Lower leg skin (tissue), 3 donors: ENCODE results near the gene BLID.

Experiments
- POLR2A ChIP-seq, 2 donors: fragments of 450-650 bp; IDR thresholded peaks; one replicate each; pipeline ENCODE4 v1.6.1; 2016 to 2017; ENCODE audit warnings: antibody characterized with exemption in 2 of 2, mild to moderate bottlenecking in 1 of 2, moderate library complexity in 1 of 2
- TF ChIP-seq, protein P1 (sequence below), 3 donors: fragments of 450-650 bp; IDR thresholded peaks; one replicate each; pipeline ENCODE4 v1.5.1; 2016; ENCODE audit warnings: antibody characterized with exemption in 3 of 3, mild to moderate bottlenecking in 3 of 3, moderate library complexity in 2 of 3

DNA sequence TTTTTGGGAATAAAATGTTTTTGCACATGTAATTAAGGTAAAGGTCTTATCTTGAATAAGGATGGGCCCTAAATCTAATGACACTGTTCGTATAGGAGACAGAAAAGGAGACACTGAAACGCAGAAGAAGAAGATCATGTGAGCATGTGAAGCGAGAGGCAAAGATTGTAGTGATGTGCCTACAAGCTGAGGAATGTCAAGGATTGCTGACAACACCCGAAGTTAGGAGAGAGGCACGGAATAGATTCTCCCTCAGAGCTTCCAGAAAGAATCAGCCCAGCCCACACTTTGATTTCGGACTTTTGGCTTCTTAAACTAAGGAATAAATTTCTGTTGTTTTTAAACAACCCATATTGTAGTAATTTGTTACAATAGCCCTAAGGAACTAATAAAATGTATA lies 4.1 kb upstream of the BLID start:
- TF ChIP-seq POLR2A (IDR thresholded peaks at IDR 0.05), result no peak
- TF ChIP-seq, protein P1, sequence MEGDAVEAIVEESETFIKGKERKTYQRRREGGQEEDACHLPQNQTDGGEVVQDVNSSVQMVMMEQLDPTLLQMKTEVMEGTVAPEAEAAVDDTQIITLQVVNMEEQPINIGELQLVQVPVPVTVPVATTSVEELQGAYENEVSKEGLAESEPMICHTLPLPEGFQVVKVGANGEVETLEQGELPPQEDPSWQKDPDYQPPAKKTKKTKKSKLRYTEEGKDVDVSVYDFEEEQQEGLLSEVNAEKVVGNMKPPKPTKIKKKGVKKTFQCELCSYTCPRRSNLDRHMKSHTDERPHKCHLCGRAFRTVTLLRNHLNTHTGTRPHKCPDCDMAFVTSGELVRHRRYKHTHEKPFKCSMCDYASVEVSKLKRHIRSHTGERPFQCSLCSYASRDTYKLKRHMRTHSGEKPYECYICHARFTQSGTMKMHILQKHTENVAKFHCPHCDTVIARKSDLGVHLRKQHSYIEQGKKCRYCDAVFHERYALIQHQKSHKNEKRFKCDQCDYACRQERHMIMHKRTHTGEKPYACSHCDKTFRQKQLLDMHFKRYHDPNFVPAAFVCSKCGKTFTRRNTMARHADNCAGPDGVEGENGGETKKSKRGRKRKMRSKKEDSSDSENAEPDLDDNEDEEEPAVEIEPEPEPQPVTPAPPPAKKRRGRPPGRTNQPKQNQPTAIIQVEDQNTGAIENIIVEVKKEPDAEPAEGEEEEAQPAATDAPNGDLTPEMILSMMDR (IDR thresholded peaks at IDR 0.05), result no peak
